GM12801 (cell line): ENCODE measurements around the gene ARHGAP8.
A peak's percentile ranks its signal among the peaks of the same experiment; 100 is the strongest.

Experiments
- TF ChIP-seq, protein P1 (sequence below): IDR thresholded peaks from one replicate; pipeline ENCODE4 v1.5.1; 2011; ENCODE audit warnings: control low read depth; ENCODE audit not compliant: insufficient read length; ENCODE audit errors: extremely low read depth

The ARHGAP8 gene

DNA sequence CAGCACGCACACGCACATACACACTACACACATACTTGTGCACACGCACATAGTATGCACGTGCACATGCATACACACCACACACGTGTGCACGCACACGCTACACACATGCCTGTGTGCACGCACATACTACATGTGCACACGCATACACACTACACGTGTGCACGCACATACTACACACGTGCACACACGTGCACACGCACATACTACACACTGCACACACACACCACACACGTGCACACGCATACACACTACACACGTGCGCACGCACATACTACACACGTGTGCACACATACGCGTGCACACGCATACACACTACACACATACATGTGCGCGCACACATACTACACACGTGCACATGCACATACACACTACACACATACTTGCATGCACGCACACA, 19.7 kb upstream of the ARHGAP8 start:
- TF ChIP-seq, protein P1, sequence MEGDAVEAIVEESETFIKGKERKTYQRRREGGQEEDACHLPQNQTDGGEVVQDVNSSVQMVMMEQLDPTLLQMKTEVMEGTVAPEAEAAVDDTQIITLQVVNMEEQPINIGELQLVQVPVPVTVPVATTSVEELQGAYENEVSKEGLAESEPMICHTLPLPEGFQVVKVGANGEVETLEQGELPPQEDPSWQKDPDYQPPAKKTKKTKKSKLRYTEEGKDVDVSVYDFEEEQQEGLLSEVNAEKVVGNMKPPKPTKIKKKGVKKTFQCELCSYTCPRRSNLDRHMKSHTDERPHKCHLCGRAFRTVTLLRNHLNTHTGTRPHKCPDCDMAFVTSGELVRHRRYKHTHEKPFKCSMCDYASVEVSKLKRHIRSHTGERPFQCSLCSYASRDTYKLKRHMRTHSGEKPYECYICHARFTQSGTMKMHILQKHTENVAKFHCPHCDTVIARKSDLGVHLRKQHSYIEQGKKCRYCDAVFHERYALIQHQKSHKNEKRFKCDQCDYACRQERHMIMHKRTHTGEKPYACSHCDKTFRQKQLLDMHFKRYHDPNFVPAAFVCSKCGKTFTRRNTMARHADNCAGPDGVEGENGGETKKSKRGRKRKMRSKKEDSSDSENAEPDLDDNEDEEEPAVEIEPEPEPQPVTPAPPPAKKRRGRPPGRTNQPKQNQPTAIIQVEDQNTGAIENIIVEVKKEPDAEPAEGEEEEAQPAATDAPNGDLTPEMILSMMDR = no peak

DNA sequence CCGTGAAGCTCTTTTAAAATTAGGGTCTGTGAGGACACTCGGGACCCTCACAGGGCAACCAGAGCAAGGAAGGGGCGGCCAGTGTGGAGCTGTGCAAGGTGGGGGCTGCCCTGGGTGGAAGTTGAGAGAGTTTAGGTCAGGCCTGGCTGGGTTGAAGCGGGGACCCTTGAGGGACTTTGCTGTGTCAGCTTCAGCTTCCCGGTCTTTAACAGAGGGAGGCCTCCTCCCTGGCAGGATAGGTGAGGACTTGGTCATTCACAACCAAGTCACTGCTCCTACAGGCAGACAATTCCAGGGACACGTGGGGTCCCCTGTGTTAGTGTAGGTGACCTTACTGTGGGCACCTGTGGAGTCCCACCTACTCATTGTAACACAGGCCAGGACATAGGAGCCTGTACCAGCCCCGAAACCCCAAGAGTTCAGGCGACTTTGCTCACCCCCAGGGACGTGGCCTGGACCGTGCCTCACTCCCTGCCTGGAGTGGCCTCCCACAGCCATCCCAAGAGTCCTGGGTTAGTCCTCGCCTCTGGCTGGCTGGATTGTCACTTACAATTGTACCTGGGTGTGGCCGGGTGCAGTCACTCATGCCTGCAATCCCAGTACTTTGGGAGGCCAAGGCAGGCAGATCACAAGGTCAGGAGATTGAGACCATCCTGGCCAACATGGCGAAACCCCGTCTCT, 18.8 kb upstream of the ARHGAP8 start:
- TF ChIP-seq, protein P1 = no peak

DNA sequence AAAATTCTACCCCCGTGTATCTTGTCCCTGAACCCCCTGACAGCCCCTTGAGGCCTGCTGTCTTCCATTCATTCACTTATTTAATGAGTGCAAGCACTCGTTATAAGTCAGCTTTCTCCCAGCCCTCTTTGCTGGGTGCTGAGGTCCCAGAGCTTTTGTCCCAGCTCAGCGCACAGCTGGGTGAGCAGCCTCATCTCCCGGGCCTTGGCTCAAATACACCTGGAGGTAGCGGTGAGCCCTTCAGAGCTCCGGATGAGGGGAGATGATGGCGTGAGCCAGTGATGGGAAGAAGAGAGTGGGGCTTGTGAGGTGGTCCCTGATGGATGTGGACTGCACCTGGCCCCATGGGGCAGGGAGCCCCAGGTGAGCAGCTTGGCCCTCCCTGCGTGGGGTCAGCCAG, 18.1 kb upstream of the ARHGAP8 start:
- TF ChIP-seq, protein P1 = no peak

DNA sequence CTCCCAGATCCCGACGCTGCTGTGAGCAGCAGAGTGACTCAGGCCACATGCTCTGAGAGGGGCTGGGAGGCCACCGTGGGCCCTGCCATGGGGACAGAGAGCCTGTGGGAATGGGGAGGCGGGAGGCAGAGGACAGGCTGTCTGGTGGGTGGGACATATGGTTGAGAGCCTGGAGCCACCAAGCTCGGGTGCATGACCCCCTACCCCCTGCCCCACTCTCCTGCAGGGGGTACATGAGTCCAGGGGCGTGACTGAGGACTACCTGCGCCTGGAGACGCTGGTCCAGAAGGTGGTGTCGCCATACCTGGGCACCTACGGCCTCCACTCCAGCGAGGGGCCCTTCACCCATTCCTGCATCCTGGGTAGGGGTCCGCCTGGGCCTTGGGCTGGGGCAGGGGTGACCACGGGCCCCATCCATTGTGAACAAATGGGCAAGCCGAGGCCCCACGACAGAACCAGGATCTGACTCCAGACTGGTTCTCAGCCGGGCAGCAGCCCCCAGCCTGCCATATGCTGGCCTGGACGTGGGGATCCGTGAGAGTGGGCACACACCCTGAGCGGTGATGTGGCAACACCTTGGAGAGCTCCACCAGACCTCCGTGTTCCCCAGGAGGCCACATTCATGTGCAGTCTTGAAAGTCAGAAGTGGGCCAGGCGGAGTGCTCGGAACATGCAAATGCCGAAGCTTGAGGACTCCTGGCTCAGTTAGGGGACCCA, 17.4 kb upstream of the ARHGAP8 start:
- TF ChIP-seq, protein P1 = no peak

DNA sequence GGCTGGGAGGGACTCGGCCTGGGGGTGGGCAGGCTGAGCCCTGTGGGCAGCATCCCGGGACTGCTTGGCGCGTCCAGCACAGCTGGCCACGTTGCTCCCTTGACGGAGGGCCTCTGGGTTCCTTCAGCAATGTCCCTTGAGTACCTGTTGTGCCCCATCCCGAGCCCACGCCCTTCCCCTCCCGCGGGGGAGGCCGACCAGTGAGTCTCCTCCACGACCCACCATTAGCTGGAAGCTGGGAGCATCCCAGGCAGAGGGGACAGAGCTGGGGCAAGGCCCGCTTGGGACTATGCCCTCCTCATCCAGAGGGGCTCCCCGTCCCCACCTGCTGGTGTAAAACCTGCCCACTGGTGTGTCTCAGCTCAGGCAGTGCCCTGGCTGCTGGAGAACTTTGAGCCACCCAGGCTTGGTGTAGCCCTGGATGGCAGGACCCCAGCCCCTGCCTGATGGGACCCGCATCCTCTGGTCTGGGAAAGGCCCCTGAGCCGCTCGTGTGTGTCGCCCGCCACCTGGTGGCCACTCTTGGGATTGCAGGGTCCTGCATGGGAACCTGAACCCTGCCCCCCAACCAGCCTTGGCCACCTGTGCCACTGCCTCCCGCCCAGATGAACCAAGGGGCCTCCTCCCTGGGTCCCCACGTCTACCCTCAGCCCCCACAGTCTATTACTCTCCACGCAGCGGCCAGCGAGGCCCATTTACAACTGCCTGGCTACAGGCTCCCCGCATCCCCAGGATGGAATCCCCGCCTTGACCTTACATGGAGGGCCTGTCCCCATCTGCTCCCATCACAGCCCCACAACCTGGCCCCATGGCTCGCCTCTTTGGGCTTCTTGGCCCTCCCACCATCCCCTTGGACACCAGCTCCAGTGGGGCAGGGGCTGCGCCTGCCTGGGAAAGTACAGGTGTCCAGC, 16.6 kb upstream of the ARHGAP8 start:
- TF ChIP-seq, protein P1 = peak; percentile 10

DNA sequence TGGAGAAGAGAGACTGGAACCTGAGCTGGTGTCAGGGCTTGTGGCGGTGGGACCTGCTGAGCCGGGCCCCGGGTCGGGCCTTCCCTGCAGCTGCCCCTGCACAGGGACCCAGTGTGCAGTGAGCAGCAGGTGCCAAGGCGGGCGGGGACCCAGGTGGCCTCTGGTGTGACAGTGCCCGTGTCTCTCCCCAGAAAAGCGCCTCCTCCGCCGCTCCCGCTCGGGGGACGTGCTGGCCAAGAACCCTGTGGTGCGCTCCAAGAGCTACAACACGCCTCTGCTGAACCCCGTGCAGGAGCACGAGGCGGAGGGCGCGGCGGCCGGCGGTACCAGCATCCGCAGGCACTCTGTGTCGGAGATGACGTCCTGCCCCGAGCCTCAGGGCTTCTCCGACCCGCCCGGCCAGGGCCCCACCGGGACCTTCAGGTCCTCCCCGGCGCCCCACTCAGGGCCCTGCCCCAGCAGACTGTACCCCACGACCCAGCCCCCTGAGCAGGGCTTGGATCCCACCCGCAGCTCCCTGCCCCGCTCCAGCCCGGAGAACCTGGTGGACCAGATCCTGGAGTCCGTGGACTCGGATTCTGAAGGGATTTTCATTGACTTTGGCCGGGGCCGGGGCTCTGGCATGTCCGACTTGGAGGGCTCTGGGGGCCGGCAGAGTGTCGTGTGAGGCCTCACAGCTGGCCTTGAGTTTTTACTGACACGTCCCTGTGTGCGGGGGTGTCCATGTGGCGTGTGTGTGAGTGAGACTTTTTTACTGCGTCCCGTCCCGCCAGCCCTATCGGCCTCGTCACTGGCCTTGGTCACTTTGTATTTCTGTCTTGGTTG, 15.6 kb upstream of the ARHGAP8 start:
- TF ChIP-seq, protein P1 = no peak
